Activated CD4-positive, alpha-beta T cell treated with anti-CD3 and anti-CD28 coated beads, Interleukin-2, Interleukin-4, amounts not matched to agents 100 ng/mL and 50 ng/mL, durations not matched to agents 16 hours and 8 hours (primary cell): ENCODE results near the gene NT5C1A.

Source experiments
- DNase-seq: peaks from one replicate; pipeline ENCODE4 v3.0.0-alpha.2; 2020; ENCODE audit warnings: low spot score

Gene NT5C1A

GRCh38 chr1:39659538-39659937 is 12.4 kb downstream of the NT5C1A start:
- no peak for DNase-seq

GRCh38 chr1:39659110-39659509 is 12.8 kb downstream of the NT5C1A start:
- DNase-seq, result no peak

GRCh38 chr1:39657923-39658485 is 13.9 kb downstream of the NT5C1A start:
- DNase-seq, result peak; percentile 82

- no peak for DNase-seq
These were observed 14.5 kb downstream of the NT5C1A start for GRCh38 chr1:39657402-39657801.

GRCh38 chr1:39656391-39656790 is 15.5 kb downstream of the NT5C1A start:
- DNase-seq, result no peak

GRCh38 chr1:39655578-39656268 is 16.2 kb downstream of the NT5C1A start:
- DNase-seq, result no peak

GRCh38 chr1:39654291-39654690 is 17.6 kb downstream of the NT5C1A start:
- no peak for DNase-seq

- DNase-seq, result peak; percentile 79
These were observed 18.3 kb downstream of the NT5C1A start for GRCh38 chr1:39653546-39654031.

- no peak for DNase-seq
These were observed 19.4 kb downstream of the NT5C1A start for GRCh38 chr1:39652554-39652953.

- DNase-seq, result no peak
These were observed 19.8 kb downstream of the NT5C1A start for GRCh38 chr1:39652105-39652504.

GRCh38 chr1:39650431-39650830 is 21.5 kb downstream of the NT5C1A start:
- DNase-seq, result no peak

- no peak for DNase-seq
These were observed 22.2 kb downstream of the NT5C1A start for GRCh38 chr1:39649636-39650185.

- DNase-seq, result no peak
These were observed 23.4 kb downstream of the NT5C1A start for GRCh38 chr1:39648496-39648895.

GRCh38 chr1:39647247-39647646 is 24.7 kb downstream of the NT5C1A start:
- no peak for DNase-seq

GRCh38 chr1:39646232-39647081 is 25.4 kb downstream of the NT5C1A start:
- no peak for DNase-seq

- DNase-seq, result no peak
These were observed 26.4 kb downstream of the NT5C1A start for GRCh38 chr1:39645411-39646043.

GRCh38 chr1:39643705-39644104 is 28.2 kb downstream of the NT5C1A start:
- DNase-seq, result no peak

GRCh38 chr1:39642796-39643195 is 29.1 kb downstream of the NT5C1A start:
- no peak for DNase-seq

GRCh38 chr1:39640861-39641260 is 31.0 kb downstream of the NT5C1A start:
- no peak for DNase-seq

GRCh38 chr1:39639305-39640130 is 32.4 kb downstream of the NT5C1A start, which contains the start of gene HEYL:
HEYL (minus strand) TSS chr1:39639643; CDS start chr1:39639625, 18 bp downstream.
- peak; percentile 48 for DNase-seq

GRCh38 chr1:39638965-39639304 is 33.0 kb downstream of the NT5C1A start:
- no peak for DNase-seq
